GM21390 (cell line): ENCODE data around the gene MARK4.
"Not testable (repeated sequence)": the region's sequence is repeated elsewhere in the genome, so short reads cannot be mapped to it uniquely, and the experiment has no call there.

ENCODE experiments used
- ATAC-seq: cut with Tn5 transposase; IDR thresholded peaks from one replicate; pipeline ENCODE4 v1.9.1; 2021; ENCODE audit not compliant: unreplicated experiment

The MARK4 gene

GRCh38 chr19:45250832-45251451, at the start of gene MARK4:
Gene MARK4 (plus strand): TSS chr19:45251271. CDS start chr19:45251589, 318 bp downstream.
- ATAC-seq = no peak

GRCh38 chr19:45202637-45203036, 48.4 kb upstream of the MARK4 start:
- no peak for ATAC-seq

- no peak for ATAC-seq
These were observed 45.3 kb upstream of the MARK4 start for GRCh38 chr19:45205810-45206209.

- no peak for ATAC-seq
These were observed 44.7 kb upstream of the MARK4 start for GRCh38 chr19:45206328-45206727.

- ATAC-seq = no peak
These were observed 39.2 kb upstream of the MARK4 start for GRCh38 chr19:45211751-45212381.

GRCh38 chr19:45213031-45213430, 38.0 kb upstream of the MARK4 start:
- no peak for ATAC-seq

GRCh38 chr19:45215391-45216191, 35.5 kb upstream of the MARK4 start:
- ATAC-seq = no peak

- ATAC-seq = no peak
These were observed 34.4 kb upstream of the MARK4 start for GRCh38 chr19:45216667-45217066.

- ATAC-seq = no peak
These were observed 33.7 kb upstream of the MARK4 start for GRCh38 chr19:45217193-45217956.

- no peak for ATAC-seq
These were observed 33.1 kb upstream of the MARK4 start for GRCh38 chr19:45217957-45218334.

GRCh38 chr19:45218426-45218825, 32.6 kb upstream of the MARK4 start:
- ATAC-seq = no peak

GRCh38 chr19:45218911-45219743, 31.9 kb upstream of the MARK4 start:
- ATAC-seq = no peak

- no peak for ATAC-seq
These were observed 28.3 kb upstream of the MARK4 start for GRCh38 chr19:45222724-45223123.

GRCh38 chr19:45223879-45224278, 27.2 kb upstream of the MARK4 start:
- no peak for ATAC-seq

- ATAC-seq = no peak
These were observed 26.4 kb upstream of the MARK4 start for GRCh38 chr19:45224645-45225044.

- ATAC-seq = not testable (repeated sequence)
These were observed 22.0 kb upstream of the MARK4 start for GRCh38 chr19:45229056-45229455.

- ATAC-seq = no peak
These were observed 19.2 kb upstream of the MARK4 start for GRCh38 chr19:45231891-45232290.

GRCh38 chr19:45234089-45234869, 16.8 kb upstream of the MARK4 start:
- no peak for ATAC-seq

- ATAC-seq = no peak
These were observed 15.6 kb upstream of the MARK4 start for GRCh38 chr19:45235485-45235884.

GRCh38 chr19:45238556-45238955, 12.5 kb upstream of the MARK4 start:
- ATAC-seq = no peak
